Erythroblast (primary cell): ENCODE measurements around the gene ASPHD2.

Experiments
- DNase-seq, 2 experiments: peaks; one replicate each; lab custom pipeline; 2025; lab: John Stamatoyannopoulos, UW
- GATA1 ChIP-seq: IDR thresholded peaks from 2 replicates; pipeline ENCODE4 v1.6.1; 2011; ENCODE audit warnings: low read depth, mild to moderate bottlenecking, control low read depth, low read length, moderate library complexity
- POLR2A ChIP-seq: IDR thresholded peaks from 2 replicates; pipeline ENCODE4 v1.6.1; 2011; ENCODE audit warnings: mild to moderate bottlenecking, low read length

Gene ASPHD2

DNA sequence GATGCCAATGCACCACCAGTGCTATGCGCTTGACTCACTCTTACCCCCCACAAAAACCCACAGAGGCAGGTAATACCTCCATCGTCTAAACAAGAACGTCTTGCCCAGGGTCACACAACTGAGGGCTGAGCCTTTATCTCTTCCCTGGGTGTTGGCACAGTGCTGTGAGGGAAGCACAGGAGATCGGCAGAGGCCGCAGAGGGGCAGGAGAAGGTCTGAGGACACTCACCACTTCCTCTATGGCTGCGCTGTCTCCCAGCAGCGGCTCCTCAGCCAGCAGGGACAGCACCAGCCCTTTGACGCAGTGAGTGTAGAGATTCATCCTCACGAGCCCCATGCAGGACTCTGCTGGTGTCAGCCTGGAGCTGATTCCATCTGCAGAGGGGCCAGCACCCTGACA lies 34.6 kb downstream of the ASPHD2 start:
- no peak for DNase-seq
- no peak for TF ChIP-seq GATA1
- no peak for TF ChIP-seq POLR2A

DNA sequence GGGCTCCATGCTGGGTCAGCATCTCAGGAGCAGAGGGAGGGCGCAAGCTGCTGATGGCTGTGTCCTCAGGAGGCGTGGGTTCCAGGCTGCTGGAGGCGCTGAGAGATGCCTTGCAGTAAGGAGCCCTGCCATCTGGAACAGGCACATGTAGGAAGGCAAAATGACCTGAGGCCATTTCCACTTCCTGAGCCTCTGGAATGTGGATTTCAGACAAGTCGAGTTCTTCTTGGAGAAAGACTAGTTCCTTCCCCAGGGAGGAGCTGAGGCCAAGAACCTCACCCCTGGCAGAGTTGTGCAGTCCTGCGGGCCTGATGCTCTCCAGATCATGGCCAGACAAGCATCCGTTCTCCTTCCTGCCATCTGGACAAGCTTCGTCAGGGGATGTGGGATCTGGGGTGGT lies 35.3 kb downstream of the ASPHD2 start:
- no peak for DNase-seq
- TF ChIP-seq GATA1 (no peak), POLR2A (no peak)

DNA sequence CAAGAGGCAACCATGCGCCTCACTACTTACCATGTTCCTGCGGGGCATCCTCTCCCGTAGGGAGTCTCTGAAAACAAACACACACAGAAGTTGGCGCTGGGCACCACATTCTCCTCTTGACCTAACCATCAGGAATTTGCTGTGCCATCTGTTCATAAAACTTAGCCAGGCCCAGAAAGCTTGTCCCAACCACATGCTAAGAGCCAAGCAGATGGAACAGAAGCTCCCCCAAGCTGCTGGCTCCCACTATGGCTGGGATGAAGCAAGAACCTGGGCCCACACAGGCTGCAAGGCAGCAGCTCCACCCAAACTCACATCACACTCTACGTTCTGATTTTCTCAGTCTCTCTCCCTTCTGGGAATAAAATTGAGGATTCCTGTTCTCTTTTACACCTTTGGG lies 37.1 kb downstream of the ASPHD2 start:
- TF ChIP-seq GATA1 (no peak), POLR2A (no peak)
- DNase-seq, result no peak

DNA sequence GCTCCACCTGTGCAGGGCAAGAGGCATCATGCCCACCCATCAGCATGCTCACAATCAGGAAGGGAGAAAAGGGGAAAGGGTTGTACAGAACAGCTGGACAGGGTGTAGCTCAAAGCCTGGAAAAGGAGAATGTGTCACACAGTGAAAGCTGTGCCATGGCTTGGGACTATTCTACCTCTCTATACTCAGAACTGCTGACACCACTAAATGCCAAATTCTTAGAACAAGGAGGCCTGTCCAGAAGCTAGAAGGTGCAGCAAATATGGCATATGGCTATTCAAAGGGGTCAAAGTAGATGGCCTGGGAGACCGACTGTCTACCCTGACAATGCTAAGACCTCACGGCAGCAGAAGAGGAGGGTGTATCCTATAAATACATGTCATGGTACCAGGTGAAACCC lies 41.7 kb downstream of the ASPHD2 start:
- no peak for TF ChIP-seq POLR2A
- no peak for TF ChIP-seq GATA1
- no peak for DNase-seq

DNA sequence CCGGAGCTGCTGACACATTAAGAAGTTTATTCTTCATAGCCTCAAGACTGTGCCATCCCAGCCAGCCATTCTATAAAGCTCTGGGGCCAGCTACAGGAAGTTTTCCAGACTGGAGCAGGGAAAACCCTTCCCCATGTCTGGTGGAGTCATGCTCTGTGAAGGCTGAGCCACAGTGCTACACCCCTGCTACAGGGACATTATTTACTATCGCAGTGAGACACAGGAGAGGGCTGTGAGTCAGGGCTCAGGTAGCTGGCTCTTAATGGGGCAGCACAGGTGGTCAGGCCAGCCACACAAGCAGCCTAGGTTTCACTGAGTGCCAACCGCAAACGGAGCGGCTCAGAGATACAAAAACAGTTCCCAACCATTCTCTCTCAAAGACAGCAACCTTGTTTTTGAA lies 42.5 kb downstream of the ASPHD2 start:
- no peak for TF ChIP-seq GATA1
- no peak for TF ChIP-seq POLR2A
- DNase-seq, result no peak

DNA sequence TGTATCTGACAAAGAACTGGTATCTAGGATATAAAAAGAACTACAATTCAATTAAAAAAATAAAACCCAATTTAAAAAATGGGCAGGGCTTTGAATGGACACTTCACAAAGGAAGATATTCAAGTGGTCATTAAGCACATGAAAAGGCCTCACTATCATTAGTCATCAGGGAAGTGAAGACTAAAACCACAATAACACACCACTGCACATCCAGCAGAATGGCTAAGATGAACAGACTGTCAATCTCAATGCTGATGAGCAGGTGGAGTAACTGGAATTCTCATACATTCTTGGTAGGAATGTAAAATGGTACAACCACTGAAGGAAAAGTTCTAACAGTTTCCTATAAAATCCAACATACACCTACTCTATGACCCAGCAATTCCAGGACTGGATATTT lies 45.6 kb downstream of the ASPHD2 start:
- TF ChIP-seq GATA1 (no peak), POLR2A (no peak)
- no peak for DNase-seq

DNA sequence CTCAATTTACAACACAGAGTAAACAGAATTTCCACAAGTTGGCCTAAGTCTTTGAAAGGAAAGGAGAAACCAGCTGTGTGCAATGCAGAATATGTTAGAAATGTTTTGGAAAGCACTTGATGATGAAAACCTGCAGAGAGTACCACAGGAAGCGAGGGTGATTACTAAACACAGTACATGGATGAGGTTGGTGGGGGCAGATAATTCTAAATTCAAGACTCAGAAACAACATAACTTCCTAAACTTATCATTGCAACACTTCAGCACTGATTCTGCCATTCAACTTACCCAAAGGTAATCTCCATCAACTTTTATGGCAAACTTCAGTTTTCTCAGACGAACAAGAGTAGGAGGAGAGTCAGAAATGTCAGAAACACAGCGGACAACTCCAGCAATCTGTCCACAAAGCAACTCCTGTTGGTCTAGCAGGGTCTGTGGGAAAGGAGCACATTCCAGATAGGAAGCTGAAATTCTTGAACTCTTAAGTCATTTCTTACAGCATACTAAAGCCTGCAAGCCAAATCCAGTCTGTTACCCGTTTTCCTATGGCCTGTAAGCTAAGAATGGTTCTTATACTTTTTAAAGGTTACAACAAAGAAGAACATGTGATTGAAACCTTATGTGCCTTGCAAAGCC lies 47.8 kb downstream of the ASPHD2 start:
- DNase-seq, result no peak
- no peak for TF ChIP-seq GATA1
- TF ChIP-seq POLR2A, result no peak

DNA sequence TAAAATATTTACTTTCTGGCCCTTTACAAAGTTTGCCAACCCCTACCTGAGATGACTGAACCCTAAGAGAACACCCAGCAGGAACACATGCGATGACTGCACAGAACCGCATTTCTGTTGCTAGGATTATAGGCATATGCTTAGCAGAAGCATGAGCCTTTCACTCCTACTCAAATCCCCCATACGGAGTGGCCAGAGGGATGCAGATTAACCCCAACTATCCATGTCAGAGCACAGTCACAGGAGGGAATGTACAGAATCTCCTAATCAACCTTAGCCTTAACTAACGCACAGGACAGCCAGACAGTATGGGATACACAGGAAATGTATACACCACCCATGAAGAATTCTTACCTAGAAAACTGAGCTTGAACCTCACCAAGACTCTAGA lies 48.3 kb downstream of the ASPHD2 start:
- TF ChIP-seq POLR2A (no peak), GATA1 (no peak)
- no peak for DNase-seq

DNA sequence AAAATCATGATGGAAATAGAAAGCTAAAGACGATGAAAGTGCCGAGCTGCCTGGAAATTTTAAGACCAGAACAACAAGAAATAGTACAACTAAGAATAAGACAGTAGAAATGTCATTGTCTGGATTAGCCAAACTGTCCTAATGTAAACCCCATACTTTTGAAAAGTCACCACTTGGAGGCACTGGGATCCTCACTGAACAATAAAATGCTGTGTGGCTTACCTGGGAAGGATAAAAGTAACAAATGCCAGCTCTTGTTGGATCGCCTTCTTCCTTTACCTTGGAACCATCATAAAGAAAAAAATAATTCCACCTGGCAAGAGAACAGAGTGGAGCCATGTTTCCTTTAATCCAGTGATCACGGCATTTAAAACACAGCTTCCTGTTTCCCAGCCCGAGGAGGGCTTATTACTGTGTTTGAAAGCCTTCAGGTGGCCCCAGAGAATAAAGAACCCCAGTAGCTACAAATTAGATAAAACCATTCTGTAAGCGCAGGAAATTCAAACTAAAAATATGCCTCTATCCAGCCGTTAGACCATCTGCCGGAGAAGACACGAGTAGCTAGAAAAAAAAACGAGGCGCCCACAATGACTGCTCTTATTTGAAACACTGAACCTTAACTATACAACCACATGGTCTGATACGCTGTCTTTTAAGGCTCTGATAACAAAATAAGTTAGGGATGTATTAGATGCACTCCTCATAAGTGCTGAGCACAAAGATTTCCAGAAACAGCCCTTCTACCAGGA lies 50.2 kb downstream of the ASPHD2 start:
- no peak for TF ChIP-seq POLR2A
- no peak for TF ChIP-seq GATA1
- peak; percentile 88 to 93 for DNase-seq

DNA sequence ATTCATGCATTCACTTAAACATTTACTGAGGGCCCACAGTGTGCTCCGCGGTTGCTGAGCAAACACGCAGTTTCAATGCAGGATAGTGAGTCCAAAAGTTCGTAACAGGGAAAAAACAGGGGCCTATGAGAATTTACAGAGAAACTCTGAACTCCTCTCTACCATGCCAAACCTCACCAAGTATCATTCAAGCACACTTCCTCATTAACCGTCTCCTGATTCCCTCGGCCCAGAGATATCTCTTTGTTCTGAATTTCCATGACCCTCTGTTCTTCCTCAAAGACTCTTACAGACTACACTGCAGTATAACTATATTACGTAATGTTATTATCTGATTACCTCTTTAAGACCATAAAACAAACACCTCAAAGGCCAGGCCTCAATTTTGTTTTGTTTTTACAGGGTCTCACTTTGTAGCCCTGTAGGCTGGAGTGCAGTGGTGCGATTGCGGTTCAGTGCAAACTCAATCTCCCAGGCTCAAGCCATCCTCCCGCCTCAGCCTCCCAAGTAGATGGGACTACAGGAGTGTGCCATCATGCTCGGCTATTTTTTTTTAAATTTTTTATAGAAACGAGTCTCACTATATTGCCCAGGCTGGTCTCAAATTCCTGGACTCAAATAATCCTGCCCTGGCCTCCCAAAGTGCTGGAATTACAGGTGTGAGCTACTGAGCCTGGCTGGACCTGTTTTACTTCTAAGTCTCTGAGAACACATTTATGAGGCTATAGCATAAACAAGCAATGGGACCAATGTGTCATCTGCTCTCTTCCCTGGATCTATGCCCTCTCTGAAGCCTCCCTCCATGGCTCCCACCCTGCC lies 50.9 kb downstream of the ASPHD2 start:
- DNase-seq, result peak in 1 of 2 experiments; percentile 51

DNA sequence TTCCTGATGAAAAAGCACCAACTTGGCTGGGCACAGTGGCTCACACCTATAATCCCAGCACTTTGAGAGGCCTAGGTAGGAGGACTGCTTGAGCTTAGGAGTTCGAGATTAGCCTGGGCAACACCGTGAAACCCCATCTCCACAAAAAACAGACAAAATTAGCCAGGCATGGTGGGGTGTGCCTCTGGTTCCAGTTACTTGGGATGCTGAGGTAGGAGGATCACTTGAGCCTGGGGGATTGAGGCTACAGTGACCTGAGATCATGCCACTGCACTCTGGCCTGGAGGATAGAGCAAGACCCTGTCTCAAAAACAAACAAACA lies 51.5 kb downstream of the ASPHD2 start:
- TF ChIP-seq GATA1 (no peak), POLR2A (no peak)

More for the DNA sequence above, 50.9 kb downstream of the ASPHD2 start:
- TF ChIP-seq GATA1 (no peak), POLR2A (peak; percentile 80)

DNA sequence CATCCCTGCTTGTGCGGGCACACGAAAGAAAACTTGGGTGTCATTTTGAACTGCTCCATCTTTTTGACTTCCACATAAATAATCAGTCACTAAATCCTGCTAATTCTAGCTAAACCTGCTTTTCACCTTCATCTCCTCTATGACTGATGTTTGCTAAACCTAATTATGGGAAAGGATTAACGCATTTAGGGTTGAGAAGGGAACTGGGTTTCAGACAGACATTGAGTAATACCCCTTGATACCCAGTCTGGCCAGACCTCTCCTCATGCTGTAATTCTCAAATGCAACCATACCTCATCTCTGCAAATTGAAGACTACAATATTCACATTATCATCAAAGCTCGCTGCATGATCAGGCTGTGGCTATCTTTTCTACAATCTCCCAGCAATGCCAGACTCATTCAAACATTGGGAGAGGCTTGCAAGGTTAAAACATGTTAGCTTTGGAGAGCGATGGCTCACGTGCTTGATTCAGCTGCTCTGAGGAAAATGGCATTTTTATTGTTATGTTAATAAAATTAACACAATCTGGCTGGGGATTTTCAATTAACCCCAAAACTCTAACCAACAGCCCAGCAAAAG lies 52.1 kb downstream of the ASPHD2 start:
- DNase-seq, result peak; percentile 36 to 51
- TF ChIP-seq POLR2A (no peak), GATA1 (no peak)

More for the DNA sequence above, 51.5 kb downstream of the ASPHD2 start:
- DNase-seq, result no peak

DNA sequence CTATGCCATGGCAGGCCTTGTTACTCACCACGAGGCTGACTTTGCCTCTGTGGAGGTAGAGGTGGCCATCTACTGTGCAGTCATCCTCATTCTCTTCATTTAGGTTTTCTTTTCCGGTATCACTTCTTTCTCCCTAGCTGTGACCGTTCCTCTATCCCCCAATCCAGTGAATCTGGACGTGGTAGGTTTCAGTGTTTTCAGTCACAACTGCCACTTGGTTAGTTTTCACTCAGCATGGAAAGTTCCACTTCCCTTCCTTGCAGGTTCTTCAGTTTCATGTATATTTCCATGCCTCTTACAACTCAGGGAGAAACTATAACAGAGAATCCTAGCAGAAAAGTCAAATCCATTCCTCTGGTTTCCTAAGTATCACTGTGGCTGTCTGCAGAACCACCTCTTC lies 52.6 kb downstream of the ASPHD2 start:
- TF ChIP-seq GATA1, result no peak
- TF ChIP-seq POLR2A, result no peak
- DNase-seq, result peak in 1 of 2 experiments; percentile 51
